A673 (cell line): Measurements from ENCODE around the gene SHQ1.

Experiments used
- CTCF ChIP-seq: fragments of 300-800, 200-600 bp; sonication (generic); conservative IDR thresholded peaks from 2 replicates; pipeline ENCODE4 v1.5.1; 2017; ENCODE audit warnings: low read depth, mild to moderate bottlenecking, antibody characterized with exemption, low read length, moderate library complexity, mixed read lengths
- EZH2 ChIP-seq: fragments of 200-600 bp; sonication (generic); IDR thresholded peaks from 2 replicates; pipeline ENCODE4 v1.6.1; 2017; ENCODE audit warnings: borderline replicate concordance, low read depth, mild to moderate bottlenecking, mixed read lengths, antibody characterized with exemption, low read length; ENCODE audit not compliant: poor library complexity, severe bottlenecking

GRCh38 chr3:72702390-72702789 is 145.9 kb downstream of the SHQ1 start:
- TF ChIP-seq CTCF (no peak), EZH2 (no peak)
